Thyroid gland (tissue), 4 donors: ENCODE results near the gene TRIM26.

ENCODE experiments used
- CTCF ChIP-seq, 6 experiments: fragments of 200-600 bp in 3 of 6; fragments of 450-650 bp in 3 of 6; sonication (generic) in 3 of 6; IDR thresholded peaks; one replicate each; pipeline ENCODE4 v1.5.1; 2016 to 2019; ENCODE audit warnings: antibody characterized with exemption in 6 of 6, mild to moderate bottlenecking in 2 of 6, inconsistent platforms in 1 of 6, moderate library complexity in 1 of 6
- POLR2A ChIP-seq, 2 donors: fragments of 450-650 bp; IDR thresholded peaks; one replicate each; pipeline ENCODE4 v1.6.1; 2017; ENCODE audit warnings: antibody characterized with exemption in 2 of 2, mild to moderate bottlenecking in 2 of 2, moderate library complexity in 1 of 2

GRCh38 chr6:30234356-30234755 is 21.1 kb upstream of the TRIM26 start:
- no peak for TF ChIP-seq CTCF (IDR thresholded peaks at IDR 0.05)
- no peak for TF ChIP-seq POLR2A (IDR thresholded peaks at IDR 0.05)
